HG03439 (cell line): Measurements from ENCODE around the gene RAB3IL1.

Source experiments
- ATAC-seq: cut with Tn5 transposase; IDR thresholded peaks from one replicate; pipeline ENCODE4 v1.9.1; 2021; ENCODE audit warnings: mild to moderate bottlenecking, moderate library complexity; ENCODE audit not compliant: unreplicated experiment

The RAB3IL1 gene

DNA sequence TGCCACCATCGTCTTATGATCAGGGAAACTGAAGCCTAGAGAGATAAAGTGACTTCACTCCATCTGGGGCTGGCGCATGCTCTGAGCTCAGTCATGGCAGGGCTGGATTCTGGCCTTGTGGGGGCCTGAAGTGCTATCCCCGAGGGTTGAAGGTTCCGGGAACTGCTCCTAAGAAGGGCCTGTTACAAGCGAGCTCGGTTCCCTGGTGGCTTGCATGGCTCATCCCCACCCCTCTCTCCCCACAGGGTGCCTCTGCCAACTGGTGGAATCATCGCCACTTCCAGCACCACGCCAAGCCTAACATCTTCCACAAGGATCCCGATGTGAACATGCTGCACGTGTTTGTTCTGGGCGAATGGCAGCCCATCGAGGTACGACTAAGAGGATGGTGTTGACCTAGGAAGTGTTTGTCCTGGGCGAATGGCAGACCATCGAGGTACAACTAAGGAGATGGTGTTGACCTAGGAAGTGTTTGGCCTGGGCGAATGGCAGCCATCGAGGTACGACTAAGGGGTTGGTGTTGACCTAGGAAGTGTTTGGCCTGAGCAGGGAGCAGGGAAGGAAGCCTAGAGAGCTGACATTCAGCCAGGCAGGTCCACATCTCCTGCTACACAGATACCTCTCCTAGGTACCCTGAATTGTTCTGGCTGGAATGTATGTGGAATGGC, 69.3 kb downstream of the RAB3IL1 start:
- ATAC-seq: no peak
